Activated CD4-positive, CD25-positive, alpha-beta regulatory T cell treated with anti-CD3 and anti-CD28 coated beads, Interleukin-2, amount 50 U/mL, for 16 hours (primary cell): ENCODE results near the gene IAH1.

Experiments
- DNase-seq: peaks from one replicate; pipeline ENCODE4 v3.0.0-alpha.2; 2020; ENCODE audit warnings: low read depth, low spot score

IAH1 gene

DNA sequence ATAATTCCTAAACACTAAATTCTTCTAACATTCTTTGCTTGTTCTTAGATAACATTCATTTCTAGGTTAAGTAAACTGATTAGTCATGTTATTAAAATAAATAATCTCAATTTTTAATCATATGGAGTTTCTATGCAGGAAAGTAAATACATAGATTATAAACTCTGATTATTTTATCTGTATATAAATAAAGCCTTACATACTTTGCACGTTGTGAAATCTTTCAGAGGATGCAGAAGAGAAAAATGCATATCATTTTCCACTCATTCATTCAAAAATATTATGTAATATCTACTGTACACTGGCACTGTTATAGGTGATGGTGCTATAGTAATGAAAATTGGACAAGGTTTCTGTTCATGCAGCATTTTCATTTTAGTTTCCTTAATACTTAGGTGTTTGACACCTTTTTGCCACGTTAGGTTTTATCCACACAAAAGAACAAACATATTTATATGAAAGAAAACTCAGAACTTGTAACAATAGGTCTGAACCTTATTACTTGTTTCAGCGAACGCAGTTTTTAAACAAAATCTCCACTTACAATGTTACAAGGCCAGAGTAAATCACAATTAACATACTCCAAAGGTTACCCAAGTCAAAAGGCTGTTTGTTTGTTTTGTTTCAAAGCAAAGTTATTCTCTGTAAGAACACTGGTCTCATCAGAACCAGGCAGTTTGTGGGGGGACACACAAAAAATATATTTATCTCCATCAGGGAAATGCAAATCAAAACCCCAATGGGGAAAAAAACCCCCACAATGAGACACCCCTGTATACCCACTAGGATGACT lies 53.8 kb downstream of the IAH1 start:
- DNase-seq, result no peak

DNA sequence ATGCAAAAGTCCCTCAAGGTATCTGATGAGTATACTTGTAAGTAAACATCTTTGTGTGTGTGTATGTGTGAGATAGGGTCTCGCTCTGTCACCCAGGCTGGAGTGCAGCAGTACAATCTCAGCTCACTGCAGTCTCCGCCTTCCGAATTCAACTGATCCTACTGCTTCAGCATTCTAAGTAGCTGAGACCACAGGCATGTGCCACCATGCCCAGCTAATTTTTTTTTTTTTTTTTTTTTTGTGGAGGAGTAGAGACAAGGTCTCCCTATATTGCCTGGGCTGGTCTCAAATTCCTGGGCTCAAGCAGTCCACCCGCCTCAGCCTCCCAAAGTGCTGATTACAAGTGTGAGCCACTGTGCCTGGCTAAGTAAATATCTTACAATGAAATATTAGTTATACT lies 58.1 kb downstream of the IAH1 start:
- DNase-seq, result no peak

DNA sequence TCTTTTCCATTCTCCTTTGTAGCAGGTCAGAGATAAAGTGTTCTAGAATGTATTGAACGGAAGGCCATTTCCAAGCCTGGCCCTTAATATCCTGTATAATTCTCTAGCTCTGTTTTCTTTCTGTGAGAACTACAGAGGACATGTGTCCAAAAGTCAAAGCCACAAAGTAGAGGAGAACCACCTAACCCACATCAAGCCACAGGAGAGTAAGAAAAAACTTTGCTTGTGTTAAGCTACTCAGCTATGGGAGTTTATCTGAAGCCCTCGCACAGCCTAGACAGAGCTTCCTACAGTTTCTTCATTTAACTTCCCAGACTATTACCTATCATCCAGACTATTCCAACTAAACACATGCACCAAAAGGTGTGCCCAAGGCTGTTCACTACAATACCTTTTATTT lies 59.3 kb downstream of the IAH1 start:
- DNase-seq, result no peak

DNA sequence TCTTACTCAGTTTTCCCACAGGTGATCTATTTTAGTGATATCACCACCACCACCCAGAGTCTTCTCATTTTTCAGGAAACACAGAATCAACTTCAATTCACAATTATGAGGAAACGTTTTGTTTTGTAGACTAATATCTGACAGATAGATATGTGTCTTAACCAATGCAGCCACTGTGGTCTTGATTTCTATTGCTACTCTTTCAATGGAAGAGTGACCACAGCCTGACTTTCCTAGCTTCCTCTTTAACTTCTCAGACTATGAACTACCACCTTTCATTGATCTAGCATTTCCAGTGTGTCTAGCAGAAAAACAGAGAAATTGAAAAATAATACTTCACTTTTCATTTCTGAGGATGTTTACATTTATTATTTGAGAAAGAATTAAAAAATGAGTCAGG lies 60.8 kb downstream of the IAH1 start:
- DNase-seq, result no peak

DNA sequence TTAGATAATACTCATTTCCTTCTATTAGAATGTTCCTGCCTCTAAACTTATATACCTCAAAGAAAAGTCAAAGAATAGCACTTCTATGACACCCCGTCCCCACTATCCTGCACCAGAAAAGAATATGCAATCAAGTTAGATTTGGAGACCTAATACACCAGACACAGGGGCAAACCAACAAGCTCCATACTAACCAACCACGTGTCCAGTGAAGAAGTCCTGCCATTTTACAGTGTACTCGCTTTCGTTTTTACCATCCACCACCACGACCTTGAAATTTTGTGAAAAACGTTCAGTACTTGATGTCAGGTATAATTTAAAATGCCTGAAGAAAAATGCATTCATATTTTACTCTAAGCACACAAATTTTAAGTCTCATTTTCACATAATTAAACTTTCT lies 62.2 kb downstream of the IAH1 start:
- DNase-seq, result no peak

DNA sequence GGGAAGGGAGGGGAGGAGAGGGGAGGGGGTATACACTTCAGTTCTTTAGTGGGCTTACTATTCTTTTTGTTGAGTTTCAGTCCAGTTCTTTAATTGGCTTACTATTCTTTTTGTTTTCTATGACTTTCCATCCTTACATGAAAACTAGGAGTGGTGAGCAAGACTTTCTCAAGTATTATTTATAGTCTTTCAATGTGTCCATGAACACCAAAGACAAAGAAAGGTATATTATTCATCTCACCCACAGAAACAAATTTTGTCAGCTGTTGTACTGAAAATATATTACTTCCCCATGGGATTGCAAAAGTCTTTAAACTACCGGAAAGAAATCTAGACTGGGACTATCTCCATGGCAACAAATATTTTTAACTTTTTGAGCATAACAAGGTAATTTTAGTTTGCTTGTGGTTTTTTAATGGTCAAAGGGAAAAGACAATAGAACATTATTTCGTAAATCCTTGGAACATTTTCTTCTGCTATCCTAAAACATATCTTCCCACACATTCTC lies 63.7 kb downstream of the IAH1 start:
- no peak for DNase-seq
